Dermis blood vessel endothelial cell (primary cell): ENCODE data around the gene ALPK3. TPM values are rescaled to one million over a fixed set of nuclear protein-coding genes. Genes with fewer than 3 reads are reported as not detected.

ENCODE experiments used
- DNase-seq: peaks from one replicate; pipeline ENCODE4 v3.0.0; 2010
- total RNA-seq: library from RNA; depleted of rRNA; stranded (reverse); fragments of >200 nt; gene quantifications from 2 replicates; pipeline ENCODE4 v1.2.3, GENCODE V29; 2014

The ALPK3 gene
- total RNA-seq, 1 donor from 2014 or later, result 38.8 TPM

DNA sequence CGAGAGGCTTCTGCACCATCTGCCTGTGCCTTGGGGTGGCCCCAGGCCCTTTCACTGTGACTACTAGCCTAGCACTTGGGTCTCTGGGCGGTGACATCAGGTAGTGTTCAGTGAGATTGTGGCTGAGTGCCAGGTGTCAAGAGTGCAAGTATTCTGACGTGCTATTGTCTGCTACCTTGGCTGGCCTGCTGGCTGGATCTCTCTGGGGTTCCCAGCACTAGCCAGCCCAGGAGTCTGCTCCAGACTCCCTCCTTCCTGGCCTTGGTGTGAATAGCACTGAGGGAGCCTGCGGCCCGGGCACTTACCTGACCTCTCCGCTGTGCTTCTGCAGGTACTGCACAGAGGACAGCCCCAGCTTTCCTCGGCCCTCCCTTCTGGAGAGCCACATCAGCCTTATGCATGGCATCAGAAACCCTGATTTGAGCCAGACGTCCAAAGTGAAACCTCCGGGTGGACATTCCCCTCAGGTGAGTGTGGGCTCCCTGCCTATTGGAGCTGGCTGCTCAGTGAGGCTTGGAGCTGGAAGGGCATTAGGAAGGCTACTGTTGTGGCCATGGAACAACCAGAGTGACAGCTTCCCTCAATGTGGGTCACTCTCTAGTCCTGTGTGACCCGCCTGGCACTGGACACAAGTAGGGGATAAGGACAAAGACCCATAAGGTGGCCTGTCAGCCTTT lies 17.5 kb upstream of the ALPK3 start:
- DNase-seq, result peak; percentile 12

DNA sequence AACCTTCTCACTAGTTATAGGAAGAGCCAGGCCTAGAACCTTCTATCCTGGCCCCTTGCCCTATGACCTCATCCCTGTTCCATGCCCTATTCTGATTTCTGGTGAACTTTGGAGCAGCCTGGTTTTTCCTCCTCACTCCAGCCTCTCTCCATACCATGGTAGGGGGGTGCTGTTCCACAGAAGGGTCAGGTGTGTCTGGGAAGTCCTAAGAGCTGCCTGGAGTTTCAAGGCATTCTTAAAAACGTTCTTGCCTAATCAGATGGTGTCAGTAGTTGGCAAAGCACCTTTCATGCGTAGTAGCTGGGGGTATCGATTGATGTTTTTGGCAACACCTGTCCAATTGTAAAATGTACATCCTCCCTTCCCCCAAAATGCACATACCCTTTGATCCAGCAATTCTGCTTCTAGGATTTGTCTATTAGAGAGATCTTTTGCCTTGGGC lies 16.8 kb upstream of the ALPK3 start:
- DNase-seq, result no peak

DNA sequence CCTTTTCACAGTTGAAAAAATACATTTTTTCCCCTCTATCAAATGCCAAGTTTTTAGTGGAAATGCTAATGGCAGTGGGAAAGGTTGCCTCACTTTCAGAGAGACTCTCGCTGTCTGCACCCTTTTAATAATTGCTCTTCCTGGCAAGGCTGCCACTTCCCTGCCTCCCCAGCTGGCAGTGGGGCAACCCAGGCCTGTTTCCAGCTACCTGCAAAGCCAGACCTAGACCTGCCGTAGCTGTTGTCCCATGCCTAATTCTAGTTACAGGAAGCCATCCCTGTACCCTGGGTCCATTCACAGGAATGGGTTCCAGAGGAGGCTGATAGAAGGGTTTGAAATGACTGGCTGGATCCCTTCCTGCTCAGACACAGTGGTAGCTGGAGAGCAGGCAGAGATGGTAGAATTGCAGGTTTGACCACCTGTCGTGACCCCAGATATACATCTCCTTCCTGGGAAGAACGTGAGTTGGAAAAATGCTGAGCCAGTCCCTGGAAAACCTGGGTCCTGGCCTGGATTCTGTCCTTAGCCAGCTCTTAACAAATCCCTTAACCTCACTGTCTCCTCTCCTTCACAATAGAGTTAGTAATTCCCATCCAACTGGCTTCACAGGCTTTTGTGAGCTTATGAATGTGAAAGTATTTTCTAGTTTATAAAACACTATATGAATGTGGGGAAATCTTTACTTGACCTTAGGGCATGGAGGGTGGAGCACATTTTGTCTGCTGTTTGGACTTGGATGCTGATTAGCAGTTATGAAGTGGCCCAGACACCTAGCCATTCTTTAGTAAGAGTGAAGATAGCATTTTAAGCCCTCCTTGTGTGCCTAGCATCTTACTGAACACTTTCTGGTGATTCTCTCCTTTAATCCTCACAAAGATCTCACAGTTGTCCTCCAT lies 12.9 kb upstream of the ALPK3 start:
- no peak for DNase-seq

DNA sequence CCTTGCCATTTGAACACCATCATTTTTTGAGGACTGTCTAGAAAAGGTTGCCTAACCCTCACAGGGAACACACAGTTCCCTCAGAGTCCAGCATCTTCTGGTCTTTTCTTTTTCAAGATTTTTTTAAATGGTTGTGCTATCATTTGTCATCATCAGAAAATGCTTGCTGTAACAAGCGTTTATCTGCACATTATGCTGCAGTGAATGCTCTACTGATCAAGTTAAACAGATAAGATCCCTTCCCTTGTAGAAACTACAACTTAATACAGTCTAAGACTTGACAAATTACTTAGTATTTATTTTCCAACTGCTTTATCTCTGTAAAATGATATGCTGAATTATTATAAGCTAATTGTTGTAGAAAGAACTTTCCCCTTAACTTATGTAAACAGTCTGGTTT lies 11.9 kb upstream of the ALPK3 start:
- DNase-seq, result no peak

DNA sequence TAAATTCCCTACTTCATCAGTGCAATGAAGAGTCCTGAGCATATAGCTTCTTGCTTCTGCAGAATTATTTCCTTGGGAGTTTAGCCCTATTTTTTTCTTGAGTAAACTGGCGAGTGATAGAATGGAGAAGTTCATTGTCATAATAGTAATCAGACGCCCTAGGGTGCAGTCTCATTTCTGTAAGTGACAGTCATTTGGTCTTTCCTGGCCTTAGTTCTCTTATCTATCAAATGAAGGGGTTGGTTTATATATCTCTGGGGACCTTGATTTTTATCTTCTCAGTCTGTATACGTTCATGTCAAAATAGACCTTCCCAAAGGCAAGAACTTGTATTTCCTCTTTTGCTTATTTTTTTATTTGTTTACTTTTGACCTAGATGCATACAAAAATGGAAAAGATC lies 9.9 kb upstream of the ALPK3 start:
- no peak for DNase-seq

DNA sequence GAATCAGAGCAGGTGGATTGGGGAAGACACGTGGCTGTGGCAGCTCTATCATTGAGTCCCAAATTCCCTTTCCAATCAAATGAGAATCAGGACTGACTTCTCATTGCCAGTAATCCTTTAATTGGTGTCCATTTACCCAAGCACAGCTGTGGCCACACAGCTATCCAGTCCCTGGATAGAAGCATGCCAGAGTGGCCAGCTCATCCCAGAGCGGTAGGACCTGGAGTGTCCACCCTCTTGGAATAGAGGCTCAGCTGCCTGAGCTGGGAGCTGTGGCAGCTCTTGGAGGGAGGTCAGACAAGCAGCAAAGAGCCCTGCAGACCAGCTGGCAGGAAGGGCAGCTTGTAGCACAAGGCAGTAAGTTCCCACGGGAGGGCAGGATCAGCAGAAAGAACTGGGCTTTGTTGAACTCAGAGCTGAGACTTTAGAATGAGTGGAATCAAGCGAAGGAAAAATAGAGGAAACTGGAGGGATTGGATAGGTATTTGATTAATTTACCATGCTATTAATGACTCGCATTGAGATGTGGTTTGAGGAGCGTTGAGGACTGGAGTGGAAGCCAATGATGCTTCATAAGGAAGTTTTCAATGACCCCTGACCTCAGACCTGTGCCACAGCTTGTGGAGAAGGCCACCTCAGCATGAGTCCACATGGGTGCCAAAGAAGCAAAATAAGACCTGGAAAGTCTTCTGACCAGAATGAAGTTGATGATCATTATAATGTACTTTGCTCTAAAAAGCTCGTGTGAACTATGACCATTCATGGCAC lies 6.9 kb upstream of the ALPK3 start:
- no peak for DNase-seq

DNA sequence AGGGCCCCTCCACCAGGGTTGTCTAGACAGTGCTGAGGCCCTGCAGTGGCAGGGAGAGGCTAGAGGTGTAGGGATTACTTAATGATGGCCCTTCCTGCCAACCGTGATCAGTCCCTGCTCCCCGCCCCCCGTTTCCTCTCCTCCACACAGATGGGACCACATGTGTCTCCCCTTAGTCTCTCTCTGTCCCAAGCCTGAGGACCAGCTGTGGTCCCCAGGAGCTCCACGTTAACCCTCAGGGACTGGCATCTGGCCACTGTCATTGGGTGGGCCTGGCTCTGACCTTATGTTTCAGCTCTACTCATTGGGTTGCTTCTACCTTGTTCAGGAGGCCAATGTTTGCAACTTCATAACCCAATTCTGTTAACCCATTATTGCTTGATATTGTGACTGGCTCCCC lies 6.0 kb upstream of the ALPK3 start:
- DNase-seq, result no peak

DNA sequence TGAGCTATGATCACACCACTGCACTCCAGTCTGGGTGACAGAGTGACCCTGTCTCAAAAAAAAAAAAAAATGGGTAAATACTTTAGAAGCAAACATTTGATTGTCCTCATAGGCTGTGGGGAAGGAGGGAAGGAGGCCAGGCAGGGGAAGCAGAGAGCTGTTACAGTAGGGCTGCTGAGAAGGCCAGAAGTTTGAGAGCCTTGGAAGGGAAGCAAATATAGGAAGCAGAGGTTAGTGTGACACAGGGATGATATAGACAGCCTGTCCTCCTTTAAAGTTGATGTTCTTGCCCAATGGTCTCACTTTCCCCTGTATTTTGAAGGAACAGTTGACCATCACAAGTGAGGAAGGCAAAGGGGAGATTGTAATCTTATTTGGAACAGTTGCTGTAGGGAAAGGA lies 5.3 kb upstream of the ALPK3 start:
- DNase-seq, result no peak

DNA sequence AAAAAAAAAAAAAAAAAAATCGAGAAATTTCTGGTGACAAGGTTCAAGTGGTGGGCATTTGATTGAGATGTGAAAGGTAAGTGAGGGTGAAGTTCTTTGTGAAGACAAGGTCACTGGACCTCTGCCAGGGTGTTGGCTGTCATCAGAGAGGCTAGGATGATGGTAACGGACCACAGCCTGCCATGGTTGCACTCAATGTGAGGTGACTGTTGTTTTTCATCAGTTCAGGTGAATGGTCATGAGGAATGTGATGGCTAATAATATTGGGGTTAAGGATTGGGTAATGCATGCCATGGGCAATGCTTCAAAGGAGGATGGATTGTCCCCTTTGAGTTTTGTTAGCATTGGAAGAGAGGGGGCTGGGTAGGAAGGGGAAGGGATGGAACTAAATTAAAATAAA lies 4.3 kb upstream of the ALPK3 start:
- no peak for DNase-seq

DNA sequence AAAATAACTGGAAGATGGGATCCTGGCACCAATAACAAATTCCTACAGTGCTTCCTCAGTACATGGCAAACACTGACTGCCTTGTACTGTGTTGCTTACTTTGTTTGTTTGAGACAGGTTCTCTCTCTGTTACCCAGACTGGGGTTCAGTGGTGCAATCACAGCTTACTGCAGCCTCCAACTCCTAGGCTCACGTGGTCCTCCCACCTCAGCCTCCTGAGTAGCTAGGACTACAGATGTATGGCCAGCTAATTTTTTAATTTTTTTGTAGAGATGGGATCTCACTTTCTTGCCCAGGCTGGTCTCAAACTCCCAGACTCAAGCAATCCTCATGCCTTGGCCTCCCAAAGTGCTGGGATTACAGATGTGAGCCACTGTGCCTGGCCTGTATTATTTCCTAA lies 3.7 kb upstream of the ALPK3 start:
- no peak for DNase-seq

DNA sequence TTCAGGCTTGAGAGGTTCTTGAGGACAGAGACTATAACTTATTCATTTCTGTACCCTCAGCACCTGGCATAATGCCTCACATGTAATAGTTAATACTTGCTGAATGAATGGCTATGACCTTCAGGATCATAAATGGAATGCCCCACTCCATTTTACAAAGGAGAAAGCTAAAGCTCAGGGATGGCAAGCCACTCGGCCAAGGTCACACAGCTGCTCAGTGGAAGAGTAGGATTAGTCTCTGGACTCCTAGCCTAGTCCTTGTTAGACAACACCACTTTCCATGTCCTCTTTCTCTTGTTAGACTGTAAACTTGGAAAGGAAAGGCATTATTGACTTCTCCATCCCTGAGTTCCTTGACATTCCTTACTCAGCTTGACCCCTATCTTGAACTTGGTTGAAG lies 3.2 kb upstream of the ALPK3 start:
- DNase-seq, result no peak

DNA sequence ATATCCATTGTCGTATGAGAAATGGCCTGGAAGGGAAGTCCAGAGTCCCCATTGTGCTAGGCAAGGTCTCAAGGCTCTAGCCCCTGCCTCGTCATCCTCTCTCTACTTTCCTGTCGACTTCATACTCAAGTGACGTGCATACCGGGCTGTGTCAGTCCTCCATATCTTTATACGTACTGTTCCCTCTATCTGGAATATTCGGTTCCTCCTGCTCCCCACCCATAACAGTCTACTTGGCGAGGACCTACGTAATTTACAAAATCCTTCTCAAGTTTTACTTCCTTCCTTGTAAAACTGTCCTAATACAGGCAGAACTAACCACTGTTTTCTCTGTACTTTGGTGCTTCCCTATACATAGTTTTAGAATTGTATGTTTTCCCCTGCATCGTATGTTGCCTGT lies 2.2 kb upstream of the ALPK3 start:
- DNase-seq, result no peak

DNA sequence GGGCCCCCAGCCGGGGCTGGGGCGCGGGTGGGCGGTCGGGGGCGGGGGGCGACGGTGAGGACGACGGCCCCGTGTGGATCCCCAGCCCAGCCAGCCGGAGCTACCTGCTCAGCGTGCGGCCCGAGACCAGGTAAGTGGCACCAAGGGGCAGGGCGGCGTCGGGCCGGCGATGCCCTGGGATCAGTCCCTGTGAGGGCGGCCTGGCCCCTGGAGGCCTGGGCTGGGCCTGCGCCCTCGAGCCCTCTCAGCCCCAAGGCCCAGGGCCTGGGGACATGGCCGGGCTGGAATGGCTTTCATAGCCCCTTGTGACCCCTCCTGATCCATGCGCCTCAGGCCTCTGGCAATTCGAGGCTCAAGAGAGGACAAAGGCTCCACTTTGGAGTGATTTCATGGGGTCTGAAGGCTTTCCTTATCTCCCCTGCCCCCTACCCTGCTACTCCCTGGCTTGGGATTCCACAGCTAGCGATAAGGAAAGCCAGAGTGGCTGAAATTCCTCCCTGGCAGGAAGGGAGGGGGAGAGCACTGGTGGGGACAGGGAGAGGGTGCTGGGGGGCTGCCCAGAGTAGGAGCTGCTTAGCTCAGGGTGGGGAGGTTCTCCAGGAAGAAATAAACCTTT lies 418 bp downstream of the ALPK3 start:
- DNase-seq, result peak; percentile 49

DNA sequence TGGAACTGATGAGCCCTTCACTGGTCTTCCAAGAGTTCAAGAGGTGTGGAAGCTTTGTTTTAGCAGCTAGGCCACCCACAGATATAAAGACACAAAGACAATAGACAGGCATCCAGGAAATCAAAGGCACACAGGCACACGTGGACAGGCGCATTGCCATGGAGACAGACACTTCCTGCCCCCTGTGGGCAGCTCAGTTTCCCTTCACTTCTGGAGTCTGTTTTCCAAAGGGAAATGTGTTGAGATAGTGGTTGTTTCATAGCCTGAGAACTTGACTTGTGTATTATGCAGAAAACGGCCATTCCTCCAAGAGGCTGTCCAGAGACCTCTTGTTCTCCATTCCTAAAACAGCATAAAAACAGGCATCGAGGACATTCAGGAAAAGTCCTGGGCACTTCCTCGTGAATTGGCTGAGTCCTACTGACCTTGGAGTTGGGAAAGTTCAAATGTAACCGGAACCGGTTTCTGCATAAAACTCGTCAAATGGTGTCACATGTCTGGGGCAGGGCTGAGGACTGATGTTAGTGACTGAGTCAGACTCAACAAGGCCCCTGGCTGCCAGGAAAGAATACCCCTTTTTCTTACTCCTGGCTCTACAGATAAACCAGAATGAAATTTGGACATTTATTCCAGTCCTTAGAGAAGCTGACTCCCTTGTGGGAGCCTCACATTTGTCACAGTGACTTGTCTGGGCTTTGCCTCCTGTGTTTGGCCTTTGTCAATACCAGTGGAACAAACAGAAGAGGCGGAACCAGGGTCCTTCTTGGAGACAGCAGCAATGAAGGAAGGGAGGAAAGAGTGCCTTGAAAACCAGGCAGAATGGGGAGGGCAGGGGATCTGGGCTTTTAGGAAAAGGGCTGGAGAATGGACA lies 1.3 kb downstream of the ALPK3 start:
- peak; percentile 94 for DNase-seq

DNA sequence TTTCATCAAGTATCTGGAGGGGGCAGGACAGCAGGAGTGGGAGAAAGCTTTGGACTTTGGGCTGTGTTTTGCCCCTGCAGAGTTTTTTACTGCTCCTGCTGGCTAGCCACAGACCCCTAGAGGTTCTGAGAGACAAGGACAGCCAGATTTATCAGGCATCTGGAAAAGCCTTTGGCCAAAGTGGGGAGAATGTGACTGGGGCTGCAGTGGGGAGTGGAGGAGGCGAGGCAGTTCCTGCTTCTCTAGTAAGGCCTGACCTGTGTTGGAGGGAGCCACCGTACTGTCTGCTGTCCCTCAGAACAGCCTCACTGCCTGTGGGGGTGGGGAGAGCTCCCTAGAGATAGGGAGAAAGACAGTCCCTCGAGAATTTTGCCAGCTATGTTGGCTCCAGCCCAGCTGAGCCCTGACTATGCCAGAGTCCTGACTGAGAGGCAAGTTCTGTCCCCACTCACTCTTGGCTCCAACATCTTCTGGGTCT lies 2.2 kb downstream of the ALPK3 start:
- peak; percentile 40 for DNase-seq

DNA sequence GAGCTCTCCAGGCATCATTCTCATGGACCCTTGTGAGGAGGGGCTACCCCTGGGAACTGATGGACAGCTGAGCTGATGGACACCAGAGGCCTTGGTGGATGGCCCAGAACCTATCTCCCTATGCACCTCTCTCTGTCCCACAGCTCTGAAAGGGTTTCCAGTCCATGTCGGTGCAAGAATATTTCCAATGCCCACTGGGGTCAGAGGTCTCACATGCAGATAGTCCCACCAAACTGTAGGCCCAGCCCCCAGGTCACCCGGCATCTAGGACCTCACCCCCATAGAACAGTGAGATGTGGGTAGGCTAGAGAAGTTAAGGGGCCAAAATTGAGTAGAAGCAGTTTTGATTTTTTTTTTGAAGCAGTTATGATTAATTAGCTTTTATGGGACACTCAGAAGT lies 2.6 kb downstream of the ALPK3 start:
- no peak for DNase-seq

DNA sequence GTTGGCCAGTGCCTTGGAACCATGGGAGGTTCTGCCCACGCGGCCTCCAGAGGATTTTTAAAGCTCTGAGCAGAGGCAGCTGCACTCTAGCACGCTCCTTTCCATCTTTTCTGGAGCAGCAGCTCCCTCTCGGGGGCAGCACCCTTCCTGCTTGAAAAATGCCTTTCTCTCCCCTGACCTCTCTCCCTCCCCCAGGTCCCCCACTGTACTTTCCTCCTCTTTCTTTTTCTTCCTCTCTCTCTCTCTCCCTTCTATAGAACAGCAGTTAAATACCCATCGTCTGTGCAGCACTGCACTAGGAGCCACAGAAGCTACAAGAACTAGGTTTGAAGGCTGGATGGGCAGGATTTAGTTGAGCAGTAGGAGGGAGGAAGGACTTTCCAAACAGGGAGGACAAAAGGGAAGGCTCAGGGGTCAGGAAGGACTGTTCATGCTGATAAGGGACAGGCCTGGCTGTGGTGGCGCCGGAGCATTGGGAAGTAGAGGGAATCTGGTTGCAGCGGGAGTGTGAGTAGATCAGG lies 4.4 kb downstream of the ALPK3 start:
- peak; percentile 49 for DNase-seq

DNA sequence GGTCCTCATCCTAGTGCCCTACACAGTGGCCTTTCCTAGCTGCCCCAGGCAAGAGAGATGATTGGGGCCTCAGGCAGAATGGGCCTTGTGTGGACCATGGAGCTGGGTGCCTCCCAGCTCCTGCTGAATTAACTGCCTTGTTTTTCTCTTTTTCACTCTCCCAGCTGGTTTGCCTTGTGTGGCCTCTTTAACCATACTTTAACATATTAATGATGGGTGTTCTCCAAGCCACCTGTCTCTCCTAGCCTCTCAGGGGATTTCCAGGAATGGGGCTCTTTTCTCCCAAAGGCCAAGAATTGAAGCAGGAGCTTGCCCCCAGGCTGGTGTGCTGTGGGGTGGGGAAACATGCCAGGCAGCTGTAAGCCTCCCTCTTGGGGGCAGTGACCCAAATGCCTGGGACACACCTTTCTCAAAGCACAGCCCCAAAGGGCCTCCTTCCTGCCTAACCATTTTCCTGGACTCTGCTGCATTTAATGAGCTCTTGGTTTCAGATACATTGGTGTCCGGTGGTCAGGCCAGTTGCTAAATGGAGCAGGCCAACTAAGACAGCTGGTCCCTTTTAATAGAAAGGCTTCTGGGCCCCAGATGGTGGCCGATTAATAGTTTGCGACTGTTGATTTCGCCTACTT lies 5.6 kb downstream of the ALPK3 start:
- DNase-seq, result no peak

DNA sequence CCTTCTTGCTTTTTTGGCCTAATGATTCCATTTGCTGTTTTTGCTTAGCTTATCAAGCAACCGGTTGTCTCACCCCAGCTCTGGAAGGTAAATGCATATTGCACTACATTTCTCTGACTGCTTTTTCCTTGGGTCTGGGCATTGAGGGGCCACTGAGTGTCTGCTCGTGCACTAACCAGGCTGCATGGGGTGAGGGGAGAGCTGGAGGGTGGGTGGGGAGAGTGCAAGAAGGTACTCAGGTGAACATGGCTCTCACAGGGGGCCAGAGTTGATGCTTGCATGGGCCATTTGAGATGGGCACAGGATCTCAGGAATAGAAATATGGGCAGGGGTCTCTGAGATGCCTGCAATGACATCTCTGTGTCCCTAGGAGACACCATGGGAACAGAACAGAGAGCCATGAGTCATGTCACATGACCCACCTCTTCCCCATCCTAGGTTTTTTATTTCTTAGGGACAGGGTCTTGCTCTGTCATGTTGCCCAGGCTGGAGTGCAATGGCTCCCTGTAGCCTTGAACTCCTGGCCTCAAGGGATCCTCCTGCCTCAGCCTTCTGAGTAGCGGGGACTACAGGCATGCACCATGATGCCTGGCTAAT lies 6.2 kb downstream of the ALPK3 start:
- DNase-seq, result no peak

DNA sequence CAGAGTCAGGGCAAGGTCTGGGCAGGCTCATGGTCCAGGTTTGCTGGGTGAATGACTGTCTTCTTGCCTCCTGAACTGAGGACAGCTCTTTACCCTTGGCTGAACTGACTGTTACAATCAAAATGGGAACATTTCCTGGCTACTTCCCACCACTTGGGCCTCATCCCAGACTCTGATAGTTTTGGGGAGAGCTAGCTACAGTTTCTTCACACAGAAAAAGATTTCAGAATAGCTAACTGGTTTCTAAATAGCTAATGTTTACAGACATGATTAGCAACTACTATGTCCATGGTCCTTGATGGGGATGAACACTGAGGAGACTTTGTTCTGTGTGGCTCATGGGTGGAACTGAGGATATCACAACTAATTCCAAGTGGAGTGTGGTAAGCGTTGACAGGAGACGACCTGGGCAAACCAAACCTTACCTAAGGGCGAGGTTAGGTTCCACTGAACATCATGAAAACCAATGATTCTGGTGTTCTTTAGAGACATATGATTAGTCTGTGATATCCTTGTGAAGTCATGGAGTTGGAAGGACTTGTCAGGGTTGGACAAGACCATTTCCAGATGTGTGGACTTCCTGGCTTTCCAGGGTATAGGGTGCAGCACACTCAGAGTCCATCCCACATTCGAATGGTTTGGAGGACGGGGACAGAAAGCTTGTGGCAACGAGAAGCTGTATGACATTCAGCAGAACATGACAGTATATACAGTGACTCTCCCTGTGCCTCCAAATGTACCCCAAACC lies 7.3 kb downstream of the ALPK3 start:
- DNase-seq, result no peak
